Measurements from ENCODE around the gene KCTD1. TPM values are rescaled to one million over a fixed set of nuclear protein-coding genes. Genes with fewer than 3 reads are reported as not detected.

KCTD1 gene
- total RNA-seq, 1 donor from 2014 or later, result 17.1 TPM

DNA sequence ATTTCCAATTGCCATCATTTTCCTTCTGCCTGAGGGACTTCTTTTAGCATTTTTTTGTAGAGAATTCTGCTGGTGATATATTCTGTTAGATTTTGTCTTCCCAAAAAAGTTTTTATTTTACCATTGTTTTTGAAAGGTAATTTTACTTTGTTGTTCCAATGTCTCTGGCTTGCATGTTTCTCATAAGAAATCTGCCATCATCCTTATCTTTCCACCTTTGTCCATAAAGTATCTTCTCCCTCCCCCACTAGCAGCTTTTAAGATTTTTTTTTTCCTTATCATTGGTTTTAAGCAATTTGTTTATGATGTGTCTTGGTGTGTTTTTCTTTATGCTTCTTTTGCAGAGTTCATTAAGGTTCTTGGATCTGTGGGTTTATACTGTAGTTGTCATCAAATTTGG lies 104.5 kb downstream of the KCTD1 start:
- Histone ChIP-seq H3K79me2 (ENCODE audit: low read depth) (no peaks in the 10 kb centered on the region), H3K9ac (no peak overlapping the region), H3K36me3 (no peaks in the 10 kb centered on the region), H3K4me2 (no peak overlapping the region), H3K27ac (no peak overlapping the region), H3K9me3 (ENCODE audit: low read depth) (peaks cover 7% of the 10 kb centered on the region), H3K4me1 (peaks cover 14% of the 10 kb centered on the region), H3K27me3 (no peaks in the 10 kb centered on the region), H2AFZ (replicated peaks) (no peak overlapping the region), H4K20me1 (ENCODE audit: low read depth) (no peaks in the 10 kb centered on the region), H3K4me3 (no peak overlapping the region), H3F3A (ENCODE audit: low read depth) (no peaks in the 10 kb centered on the region)
- Mint-ChIP-seq H3K36me3 (no peaks in the 10 kb centered on the region), H3K9me3 (peaks cover 5% of the 10 kb centered on the region), H3K27me3 (ENCODE audit: insufficient read depth, low read depth) (peaks cover 2% of the 10 kb centered on the region), H3K27ac (no peak overlapping the region), H3K4me3 (no peak overlapping the region), H3K4me1 (peaks cover 9% of the 10 kb centered on the region)
- DNase-seq (ENCODE audit: low spot score), result no peak
- TF ChIP-seq EZH2 (IDR thresholded peaks at IDR 0.05), result no peak

DNA sequence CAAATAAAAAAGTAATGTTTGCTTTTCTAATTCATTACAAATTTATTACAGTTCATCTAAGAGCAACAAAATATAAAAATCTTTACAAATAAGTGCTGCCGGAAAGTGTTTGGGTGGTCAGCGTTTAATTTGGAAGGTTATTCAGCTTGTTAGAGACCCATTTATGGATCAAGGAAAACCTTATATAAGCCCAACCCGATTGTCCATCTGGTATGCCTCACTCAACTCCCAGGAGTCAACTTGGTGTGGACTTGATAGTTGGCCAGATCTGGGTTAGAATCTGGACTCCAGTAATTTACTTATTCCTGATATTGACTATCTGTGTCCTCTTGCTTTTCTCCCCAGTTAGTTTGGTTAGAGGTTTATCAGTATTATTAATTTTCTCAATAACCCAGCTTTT lies 106.2 kb downstream of the KCTD1 start:
- Mint-ChIP-seq H3K27ac (no peak overlapping the region), H3K9me3 (peaks cover 5% of the 10 kb centered on the region), H3K4me3 (no peak overlapping the region), H3K27me3 (ENCODE audit: insufficient read depth, low read depth) (peaks cover 2% of the 10 kb centered on the region), H3K36me3 (no peaks in the 10 kb centered on the region), H3K4me1 (peaks cover 11% of the 10 kb centered on the region)
- Histone ChIP-seq H3K9ac (no peak overlapping the region), H3K9me3 (ENCODE audit: low read depth) (peaks cover 7% of the 10 kb centered on the region), H3K27ac (no peak overlapping the region), H3K4me3 (no peak overlapping the region), H3K79me2 (ENCODE audit: low read depth) (no peaks in the 10 kb centered on the region), H4K20me1 (ENCODE audit: low read depth) (no peaks in the 10 kb centered on the region), H3F3A (ENCODE audit: low read depth) (no peaks in the 10 kb centered on the region), H3K27me3 (no peaks in the 10 kb centered on the region), H3K4me2 (peak overlapping the region; percentile 69), H2AFZ (replicated peaks) (no peak overlapping the region), H3K4me1 (peaks cover 14% of the 10 kb centered on the region), H3K36me3 (no peaks in the 10 kb centered on the region)
- DNase-seq (ENCODE audit: low spot score), result no peak
- TF ChIP-seq, protein P1, sequence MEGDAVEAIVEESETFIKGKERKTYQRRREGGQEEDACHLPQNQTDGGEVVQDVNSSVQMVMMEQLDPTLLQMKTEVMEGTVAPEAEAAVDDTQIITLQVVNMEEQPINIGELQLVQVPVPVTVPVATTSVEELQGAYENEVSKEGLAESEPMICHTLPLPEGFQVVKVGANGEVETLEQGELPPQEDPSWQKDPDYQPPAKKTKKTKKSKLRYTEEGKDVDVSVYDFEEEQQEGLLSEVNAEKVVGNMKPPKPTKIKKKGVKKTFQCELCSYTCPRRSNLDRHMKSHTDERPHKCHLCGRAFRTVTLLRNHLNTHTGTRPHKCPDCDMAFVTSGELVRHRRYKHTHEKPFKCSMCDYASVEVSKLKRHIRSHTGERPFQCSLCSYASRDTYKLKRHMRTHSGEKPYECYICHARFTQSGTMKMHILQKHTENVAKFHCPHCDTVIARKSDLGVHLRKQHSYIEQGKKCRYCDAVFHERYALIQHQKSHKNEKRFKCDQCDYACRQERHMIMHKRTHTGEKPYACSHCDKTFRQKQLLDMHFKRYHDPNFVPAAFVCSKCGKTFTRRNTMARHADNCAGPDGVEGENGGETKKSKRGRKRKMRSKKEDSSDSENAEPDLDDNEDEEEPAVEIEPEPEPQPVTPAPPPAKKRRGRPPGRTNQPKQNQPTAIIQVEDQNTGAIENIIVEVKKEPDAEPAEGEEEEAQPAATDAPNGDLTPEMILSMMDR (IDR thresholded peaks at IDR 0.05), result no peak
- TF ChIP-seq EZH2 (IDR thresholded peaks at IDR 0.05), result no peak
- no peak for TF ChIP-seq EZH2phosphoT487 (IDR thresholded peaks at IDR 0.05)

DNA sequence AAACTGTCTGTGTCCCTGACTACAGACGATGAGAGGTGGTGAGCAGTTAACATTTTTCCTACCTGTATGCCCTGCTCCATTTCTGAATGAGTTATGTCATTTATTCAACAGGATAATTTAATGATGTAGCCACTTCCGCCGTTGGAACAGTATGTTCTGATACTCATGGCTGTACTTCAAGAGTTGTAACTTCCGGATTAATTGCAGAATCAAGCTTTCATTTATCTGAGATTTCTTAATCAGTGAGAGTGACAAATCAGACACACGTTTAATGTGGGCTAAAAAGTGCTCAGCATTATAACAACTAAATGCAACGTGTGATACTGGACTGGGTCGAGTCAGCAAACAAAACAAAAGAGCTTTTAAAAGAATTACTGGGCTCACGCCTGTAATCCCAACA lies 107.7 kb downstream of the KCTD1 start:
- no peak overlapping the region for H3K27ac Mint-ChIP-seq

DNA sequence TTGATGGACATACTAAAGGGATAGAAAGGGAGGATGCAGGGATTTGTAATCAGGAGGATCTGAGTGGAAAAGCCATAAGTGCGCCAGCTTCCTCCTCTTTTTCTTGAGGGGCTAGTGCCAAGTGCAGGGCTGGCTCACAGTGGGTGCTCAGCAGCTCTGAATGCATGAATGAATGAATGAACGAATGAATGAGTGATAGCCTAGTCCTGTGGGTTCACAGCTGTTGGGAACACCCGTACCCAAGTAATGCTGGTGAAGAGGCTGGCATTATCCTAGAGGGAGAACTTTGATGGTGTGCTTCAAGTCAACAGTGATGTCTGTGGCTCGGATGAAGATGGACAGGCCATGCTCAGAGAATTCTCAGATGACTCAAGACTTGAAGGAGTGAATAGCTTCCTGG lies 108.8 kb downstream of the KCTD1 start:
- no peak overlapping the region for H3K4me3 Mint-ChIP-seq
- Histone ChIP-seq H3K4me1 (peaks cover 14% of the 10 kb centered on the region), H2AFZ (replicated peaks) (no peak overlapping the region), H3K9me3 (ENCODE audit: low read depth) (peaks cover 7% of the 10 kb centered on the region), H3K27ac (no peak overlapping the region), H4K20me1 (ENCODE audit: low read depth) (no peaks in the 10 kb centered on the region), H3K4me2 (no peak overlapping the region), H3F3A (ENCODE audit: low read depth) (no peaks in the 10 kb centered on the region), H3K4me3 (no peak overlapping the region), H3K27me3 (no peaks in the 10 kb centered on the region), H3K36me3 (no peaks in the 10 kb centered on the region), H3K9ac (no peak overlapping the region), H3K79me2 (ENCODE audit: low read depth) (no peaks in the 10 kb centered on the region)
- H3K27ac Mint-ChIP-seq, result no peak overlapping the region
- H3K4me1 Mint-ChIP-seq, result peaks cover 20% of the 10 kb centered on the region
- H3K36me3 Mint-ChIP-seq, result no peaks in the 10 kb centered on the region
- H3K27me3 Mint-ChIP-seq (ENCODE audit: insufficient read depth, low read depth), result peaks cover 6% of the 10 kb centered on the region
- H3K9me3 Mint-ChIP-seq, result peaks cover 3% of the 10 kb centered on the region
- TF ChIP-seq EZH2phosphoT487 (IDR thresholded peaks at IDR 0.05) (no peak), EZH2 (IDR thresholded peaks at IDR 0.05) (no peak)
- TF ChIP-seq, protein P1 (IDR thresholded peaks at IDR 0.05), result no peak
- DNase-seq (ENCODE audit: low spot score), result no peak

More for the DNA sequence above, 107.7 kb downstream of the KCTD1 start:
- no peaks in the 10 kb centered on the region for H4K20me1 ChIP-seq (ENCODE audit: low read depth)
- H3K27me3 ChIP-seq, result no peaks in the 10 kb centered on the region
- no peak for DNase-seq (ENCODE audit: low spot score)
- no peak overlapping the region for H3K27ac ChIP-seq
- TF ChIP-seq EZH2 (IDR thresholded peaks at IDR 0.05) (no peak), EZH2phosphoT487 (IDR thresholded peaks at IDR 0.05) (no peak)
- TF ChIP-seq, protein P1 (IDR thresholded peaks at IDR 0.05), result no peak
- no peak overlapping the region for H3K9ac ChIP-seq
- no peak overlapping the region for H3K4me2 ChIP-seq
- peaks cover 7% of the 10 kb centered on the region for H3K9me3 ChIP-seq (ENCODE audit: low read depth)
- Mint-ChIP-seq H3K9me3 (peaks cover 5% of the 10 kb centered on the region), H3K4me1 (peaks cover 20% of the 10 kb centered on the region), H3K4me3 (no peak overlapping the region), H3K36me3 (no peaks in the 10 kb centered on the region), H3K27me3 (ENCODE audit: insufficient read depth, low read depth) (peaks cover 6% of the 10 kb centered on the region)
- no peaks in the 10 kb centered on the region for H3K79me2 ChIP-seq (ENCODE audit: low read depth)
- no peak overlapping the region for H3K4me3 ChIP-seq
- no peak overlapping the region for H2AFZ ChIP-seq (replicated peaks)
- no peaks in the 10 kb centered on the region for H3F3A ChIP-seq (ENCODE audit: low read depth)
- H3K4me1 ChIP-seq, result peaks cover 14% of the 10 kb centered on the region
- H3K36me3 ChIP-seq, result no peaks in the 10 kb centered on the region

Measured in neural progenitor cell (in vitro differentiated cells).